Caco-2 (cell line): ENCODE data around the gene APLP1. TPM values are rescaled to one million over a fixed set of nuclear protein-coding genes. Genes with fewer than 3 reads are reported as not detected.

Experiments used
- BruUV-seq: library from RNA; stranded (reverse); fragments of 400-500 nt; replicated peaks from 2 replicates; lab custom pipeline; 2021; lab: Mats Ljungman, UMichigan
- CTCF ChIA-PET: fragments of 300-600 bp; sonication (Branson Sonifier 250); formaldehyde crosslinking; loops from one replicate; lab custom pipeline; 2022; ENCODE audit warnings: antibody characterized with exemption; lab: Charles Lee
- POLR2A ChIA-PET: fragments of 300-600 bp; sonication (Branson Sonifier 250); formaldehyde crosslinking; loops from one replicate; lab custom pipeline; 2022; ENCODE audit warnings: antibody characterized with exemption; lab: Charles Lee
- DNase-seq, 2 experiments: peaks; one replicate each; pipeline versions ENCODE4 v3.0.0 to v3.0.0-alpha.2; 2020 to 2022
- H3K27me3 ChIP-seq: replicated peaks from 2 replicates; pipeline ENCODE4 v1.6.0; 2011; ENCODE audit warnings: low read length; ENCODE audit not compliant: control insufficient read depth, insufficient read depth
- H3K36me3 ChIP-seq: 2 replicates; pipeline ENCODE4 v1.5.1; 2011; ENCODE audit warnings: low read length; ENCODE audit not compliant: control insufficient read depth, insufficient read depth
- H3K4me1 ChIP-seq: fragments of 250-450 bp; sonication (Bioruptor Pico); 2 replicates; pipeline ENCODE4 v1.5.1; 2020; ENCODE audit warnings: mild to moderate bottlenecking
- H3K4me3 ChIP-seq: 2 replicates; pipeline ENCODE4 v1.5.1; 2011; ENCODE audit warnings: low read depth, mild to moderate bottlenecking, control low read depth, low read length
- H3K9me3 ChIP-seq: fragments of 250-450 bp; sonication (Bioruptor Pico); 2 replicates; pipeline ENCODE4 v1.5.1; 2020; ENCODE audit warnings: mild to moderate bottlenecking, moderate library complexity
- H3K27ac Mint-ChIP-seq: one replicate; pipeline ENCODE4 v1.8.0; 2022; ENCODE audit warnings: mixed read lengths; ENCODE audit not compliant: unreplicated experiment
- H3K27me3 Mint-ChIP-seq: one replicate; pipeline ENCODE4 v1.8.0; 2022; ENCODE audit warnings: mixed read lengths; ENCODE audit not compliant: insufficient read depth, unreplicated experiment
- H3K36me3 Mint-ChIP-seq: one replicate; pipeline ENCODE4 v1.8.0; 2022; ENCODE audit warnings: mild to moderate bottlenecking, mixed read lengths; ENCODE audit not compliant: insufficient read depth, unreplicated experiment
- H3K4me1 Mint-ChIP-seq: one replicate; pipeline ENCODE4 v1.8.0; 2022; ENCODE audit warnings: low read depth, mixed read lengths; ENCODE audit not compliant: unreplicated experiment
- H3K4me3 Mint-ChIP-seq: one replicate; pipeline ENCODE4 v1.8.0; 2022; ENCODE audit warnings: mild to moderate bottlenecking, moderate library complexity, mixed read lengths; ENCODE audit not compliant: unreplicated experiment
- H3K9me3 Mint-ChIP-seq: one replicate; pipeline ENCODE4 v1.8.0; 2022; ENCODE audit warnings: mixed read lengths; ENCODE audit not compliant: unreplicated experiment
- CTCF ChIP-seq, 2 experiments: fragments of 200-600 bp in 1 of 2; IDR thresholded peaks; 1 replicate in 1 of 2; 2 replicates in 1 of 2; pipeline versions ENCODE4 v1.5.1 to v1.8.0; 2011 to 2022; ENCODE audit warnings: antibody characterized with exemption in 1 of 2, control low read depth in 1 of 2, inconsistent platforms in 1 of 2, low read depth in 1 of 2, low read length in 1 of 2, mild to moderate bottlenecking in 1 of 2, moderate library complexity in 1 of 2; ENCODE audit not compliant: insufficient read depth in 1 of 2, severe bottlenecking in 1 of 2, unreplicated experiment in 1 of 2
- intact Hi-C: fragments of 100-400 bp; cut with micrococcal nuclease; formaldehyde crosslinking; loops from one replicate; pipeline ENCODE4 v1.10.0; 2022; ENCODE audit not compliant: unreplicated experiment
- total RNA-seq: library from RNA; stranded (reverse); gene quantifications from 2 replicates; pipeline ENCODE4 v1.2.3, GENCODE V29; 2022

APLP1 gene
- total RNA-seq, 1 experiment from 2014 or later, result 6.5 TPM

GRCh38 chr19:35860818-35861639 lies 7.3 kb upstream of the APLP1 start:
- Mint-ChIP-seq H3K27ac (no peak overlapping the region), H3K36me3 (peaks cover 7% of the 10 kb centered on the region), H3K4me3 (peak overlapping the region; percentile 65), H3K9me3 (no peaks in the 10 kb centered on the region), H3K4me1 (peaks cover 9% of the 10 kb centered on the region), H3K27me3 (peaks cover 15% of the 10 kb centered on the region)
- H3K4me1 ChIP-seq, result peaks cover 13% of the 10 kb centered on the region
- no peaks in the 10 kb centered on the region for H3K36me3 ChIP-seq
- H3K4me3 ChIP-seq, result no peak overlapping the region
- no peak for TF ChIP-seq CTCF (IDR thresholded peaks at IDR 0.05; ENCODE audit: insufficient read depth in 1 of 2, low read depth in 1 of 2, low read length in 1 of 2, severe bottlenecking in 1 of 2, unreplicated experiment in 1 of 2)
- no TSS peak for BruUV-seq
- DNase-seq, result peak; percentile 70 to 81
- no peaks in the 10 kb centered on the region for H3K9me3 ChIP-seq
- H3K27me3 ChIP-seq, result no peaks in the 10 kb centered on the region; the same call in 1 of the 2 replicates
- ChIA-PET POLR2A (no interaction called here), CTCF (interaction anchor here (0.6 to 0.7 kb wide), 2 partner anchors 9 to 41 kb away, joined by 3 to 5 read pairs; partner anchors contain the start of gene NPHS1)
- intact Hi-C loops, result no loop called here

GRCh38 chr19:35861640-35862160 lies 6.7 kb upstream of the APLP1 start:
- POLR2A ChIA-PET, result no interaction called here
- H3K36me3 Mint-ChIP-seq, result peaks cover 7% of the 10 kb centered on the region
- intact Hi-C loops, result no loop called here

More at GRCh38 chr19:35861640-35862160, 6.7 kb upstream of the APLP1 start:
- BruUV-seq, result no TSS peak
- CTCF ChIA-PET, result no interaction called here
- no peak overlapping the region for H3K4me3 ChIP-seq
- H3K27me3 Mint-ChIP-seq, result peaks cover 19% of the 10 kb centered on the region
- H3K9me3 Mint-ChIP-seq, result no peaks in the 10 kb centered on the region
- no peak for TF ChIP-seq CTCF (IDR thresholded peaks at IDR 0.05; ENCODE audit: insufficient read depth in 1 of 2, low read depth in 1 of 2, low read length in 1 of 2, severe bottlenecking in 1 of 2, unreplicated experiment in 1 of 2)
- no peak for DNase-seq
- peak overlapping the region; percentile 65 for H3K4me3 Mint-ChIP-seq
- no peaks in the 10 kb centered on the region for H3K36me3 ChIP-seq
- H3K4me1 Mint-ChIP-seq, result peaks cover 9% of the 10 kb centered on the region
- H3K27me3 ChIP-seq, result no peaks in the 10 kb centered on the region; the same call in 1 of the 2 replicates
- no peaks in the 10 kb centered on the region for H3K9me3 ChIP-seq
- peaks cover 10% of the 10 kb centered on the region for H3K4me1 ChIP-seq
- no peak overlapping the region for H3K27ac Mint-ChIP-seq
